K562 (cell line): ENCODE measurements around the gene ZBP1. TPM values are rescaled to one million over a fixed set of nuclear protein-coding genes. Genes with fewer than 3 reads are reported as not detected.

Source experiments
- ATAC-seq: fragments of 200-7000 bp; cut with Tn5 transposase; 3 replicates; pipeline ENCODE4 v1.9.1; 2020; ENCODE audit warnings: moderate library complexity
- BruUV-seq: library from RNA; stranded (reverse); fragments of 400-500 nt; replicated peaks from 2 replicates; lab custom pipeline; 2021; lab: Mats Ljungman, UMichigan
- CTCF ChIA-PET: fragments of 300-600 bp; formaldehyde crosslinking; extraction: SDS; loops from one replicate; lab custom pipeline; 2021; ENCODE audit warnings: low intra/inter-chr PET ratio; lab: Yijun Ruan, JAX
- POLR2A ChIA-PET: fragments of 300-600, 350-650 bp; sonication (Branson Sonifier 250); formaldehyde crosslinking; extraction: SDS; loops from one replicate; lab custom pipeline; 2021; ENCODE audit warnings: antibody characterized with exemption, inconsistent platforms; lab: Yijun Ruan, JAX
- DNase-seq, 4 experiments: peaks; one replicate each; pipeline versions ENCODE4 v3.0.0 to v3.0.0-alpha.2; 2011 to 2018; ENCODE audit warnings: low spot score in 3 of 4, mixed read lengths in 3 of 4; ENCODE audit errors: extremely low read depth in 1 of 4
- FAIRE-seq: peaks from 2 replicates; lab custom pipeline; 2011; peaks lifted over from hg19 to GRCh38; lab: Jason Lieb, UNC
- H2AFZ ChIP-seq: 2 replicates; pipeline ENCODE4 v1.6.0; 2011; ENCODE audit warnings: low read depth, low read length, control low read depth, inconsistent platforms
- H3K27ac ChIP-seq: fragments of 200-600 bp; 3 replicates; pipeline ENCODE4 v1.8.0; 2011; ENCODE audit warnings: low read depth, mild to moderate bottlenecking, control low read depth, inconsistent platforms, low read length, moderate library complexity, mixed read lengths; ENCODE audit errors: extremely low read depth
- H3K27me3 ChIP-seq, 2 experiments: fragments of 300-600 bp in 1 of 2; 2 replicates in 1 of 2; 3 replicates in 1 of 2; pipeline versions ENCODE4 v1.6.0 to v1.8.0; 2011; ENCODE audit warnings: inconsistent platforms in 2 of 2, low read length in 2 of 2, mild to moderate bottlenecking in 1 of 2, mixed read lengths in 1 of 2, moderate library complexity in 1 of 2; ENCODE audit not compliant: control insufficient read depth in 2 of 2, insufficient read depth in 2 of 2
- H3K36me3 ChIP-seq: fragments of 300-600 bp; 3 replicates; pipeline ENCODE4 v1.8.0; 2011; ENCODE audit warnings: mild to moderate bottlenecking, low read length, inconsistent platforms; ENCODE audit not compliant: control insufficient read depth, insufficient read depth
- H3K4me1 ChIP-seq, 2 experiments: fragments of 200-600 bp in 1 of 2; replicated peaks in 1 of 2; 2 replicates in 1 of 2; 3 replicates in 1 of 2; pipeline versions ENCODE4 v1.5.1 to v1.8.0; 2011; ENCODE audit warnings: inconsistent platforms in 2 of 2, low read length in 2 of 2, mild to moderate bottlenecking in 1 of 2, mixed read lengths in 1 of 2, moderate library complexity in 1 of 2; ENCODE audit not compliant: control insufficient read depth in 2 of 2, insufficient read depth in 2 of 2
- H3K4me2 ChIP-seq: 2 replicates; pipeline ENCODE4 v1.6.1; 2011; ENCODE audit warnings: low read length, control low read depth, inconsistent platforms, mixed read lengths; ENCODE audit not compliant: insufficient read depth
- H3K4me3 ChIP-seq: fragments of 200-600 bp; sonication (generic), shearing (Covaris generic); 2 replicates; pipeline ENCODE4 v1.5.1; 2016; ENCODE audit warnings: control low read depth, inconsistent platforms
- H3K79me2 ChIP-seq: fragments of 200-600 bp; 3 replicates; pipeline ENCODE4 v1.8.0; 2011; ENCODE audit warnings: low read length, inconsistent platforms; ENCODE audit not compliant: control insufficient read depth, insufficient read depth
- H3K9ac ChIP-seq, 2 experiments: 2 replicates each; pipeline versions ENCODE4 v1.6.0 to v1.6.1; 2011; ENCODE audit warnings: low read depth in 2 of 2, low read length in 2 of 2, control low read depth in 1 of 2, inconsistent platforms in 1 of 2, mild to moderate bottlenecking in 1 of 2, mixed read lengths in 1 of 2; ENCODE audit not compliant: insufficient read depth in 1 of 2
- H3K9me1 ChIP-seq: one replicate; pipeline ENCODE4 v1.6.0; 2011; ENCODE audit warnings: inconsistent platforms, mild to moderate bottlenecking, low read length, moderate library complexity; ENCODE audit not compliant: control insufficient read depth, insufficient read depth
- H3K9me3 ChIP-seq: replicated peaks from 2 replicates; pipeline ENCODE4 v1.5.1; 2011; ENCODE audit warnings: low read depth, low read length, inconsistent platforms; ENCODE audit not compliant: control insufficient read depth, insufficient read depth
- H4K20me1 ChIP-seq: replicated peaks from 2 replicates; pipeline ENCODE4 v1.6.1; 2011; ENCODE audit warnings: low read length, inconsistent platforms, mixed read lengths; ENCODE audit not compliant: control insufficient read depth, insufficient read depth
- ARNT ChIP-seq, 2 experiments: fragments of 450-650 bp; IDR thresholded peaks; 2 replicates each; pipeline ENCODE4 v1.6.1; 2016; ENCODE audit warnings: mild to moderate bottlenecking in 1 of 2
- ATF1 ChIP-seq, 2 experiments: fragments of 450-650 bp in 1 of 2; IDR thresholded peaks; 2 replicates each; pipeline ENCODE4 v1.6.1; 2016; ENCODE audit warnings: missing compliant biosample characterization in 1 of 2, missing genetic modification characterization in 1 of 2
- ATF7 ChIP-seq: fragments of 450-650 bp; IDR thresholded peaks from 2 replicates; pipeline ENCODE4 v1.7.1; 2014; ENCODE audit warnings: mild to moderate bottlenecking, moderate library complexity
- CREM ChIP-seq: IDR thresholded peaks from 2 replicates; pipeline ENCODE4 v1.6.1; 2014; ENCODE audit warnings: antibody characterized with exemption, low read depth
- HMG20B ChIP-seq: fragments of 250-450 bp; sonication (Bioruptor Pico); IDR thresholded peaks from 2 replicates; pipeline ENCODE4 v1.5.0; 2021; ENCODE audit warnings: mild to moderate bottlenecking
- JUND ChIP-seq, 2 experiments: IDR thresholded peaks; 2 replicates in 1 of 2; 3 replicates in 1 of 2; pipeline ENCODE4 v1.6.1; 2011; ENCODE audit warnings: borderline replicate concordance in 2 of 2, low read depth in 2 of 2, low read length in 2 of 2, improper control_type of control experiment in 1 of 2, missing biosample characterization in 1 of 2, missing genetic modification characterization in 1 of 2, missing genetic modification reagents in 1 of 2
- POLR2AphosphoS5 ChIP-seq: IDR thresholded peaks from 2 replicates; pipeline ENCODE4 v1.6.1; 2011; ENCODE audit warnings: mild to moderate bottlenecking, low read depth, low read length, moderate library complexity; ENCODE audit not compliant: control insufficient read depth, insufficient read depth
- RFX1 ChIP-seq: fragments of 450-650 bp; IDR thresholded peaks from 2 replicates; pipeline ENCODE4 v1.6.1; 2016; ENCODE audit warnings: mild to moderate bottlenecking, moderate library complexity
- SREBF2 ChIP-seq: sonication (generic); formaldehyde crosslinking; IDR thresholded peaks from 2 replicates; pipeline ENCODE4 v1.4.0; 2020; ENCODE audit warnings: mild to moderate bottlenecking, missing genetic modification reagents
- TCF7L2 ChIP-seq: fragments of 150-350 bp; IDR thresholded peaks from 2 replicates; pipeline ENCODE4 v1.6.1; 2016; ENCODE audit warnings: low read depth, mild to moderate bottlenecking, low read length, moderate library complexity
- WGBS: fragments of 100-300 bp; shearing (Covaris generic); methylation state at CpG from one replicate; pipeline ENCODE4 v1.1.6; 2016; ENCODE audit warnings: low coverage, mixed read lengths; ENCODE audit not compliant: insufficient coverage; ENCODE audit errors: missing lambda C conversion rate; 5-methylcytosine and 5-hydroxymethylcytosine counted together
- in situ Hi-C: fragments of 300-500 bp; cut with MboI; formaldehyde crosslinking; loops from 4 replicates; pipeline ENCODE4 v1.15.0; 2018; ENCODE audit warnings: inconsistent platforms, mixed read lengths
- intact Hi-C: fragments of 100-400 bp; cut with micrococcal nuclease; formaldehyde crosslinking; loops from 2 replicates; pipeline ENCODE4 v1.14.2; 2022
- polyA plus RNA-seq, 8 experiments: library from polyadenylated mRNA; depleted of rRNA in 4 of 8; stranded (reverse) in 5 of 8; unstranded in 3 of 8; fragments of >200 nt; fragmentation: Nextera tagmentation in 2 of 8; fragmentation: Illumina TruSeq in 1 of 8; extraction: Ambion mirVana in 2 of 8; extraction: Trizol in 1 of 8; gene quantifications; 2 replicates each; pipeline versions ENCODE4 v1.2.1 to v1.2.3, GENCODE V29; 2011 to 2014; ENCODE audit warnings: inconsistent platforms in 1 of 8, missing spikeins in 1 of 8
- total RNA-seq, 7 experiments: library from RNA; depleted of rRNA in 6 of 7; stranded (reverse); fragments of >200 nt in 6 of 7; fragmentation: Illumina TruSeq in 2 of 7; extraction: Trizol in 2 of 7; gene quantifications; 2 replicates each; pipeline versions ENCODE4 v1.2.1 to v1.2.3, GENCODE V29; 2011 to 2021; ENCODE audit warnings: low replicate concordance in 1 of 7
- TF ChIP-seq, protein P1 (sequence below), 2 experiments: fragments of 450-650 bp in 1 of 2; sonication (generic) in 1 of 2; formaldehyde crosslinking in 1 of 2; IDR thresholded peaks in 1 of 2; conservative IDR thresholded peaks in 1 of 2; 2 replicates each; pipeline versions ENCODE4 v1.6.1 to v1.8.1; 2016 to 2023; ENCODE audit warnings: mild to moderate bottlenecking in 2 of 2, moderate library complexity in 2 of 2, inconsistent platforms in 1 of 2, missing genetic modification reagents in 1 of 2

The ZBP1 gene
- total and polyA plus RNA-seq, 9 of the 15 experiments (the other 6 are each of a cell fraction or from before 2014, with no cell fraction given) = not detected

DNA sequence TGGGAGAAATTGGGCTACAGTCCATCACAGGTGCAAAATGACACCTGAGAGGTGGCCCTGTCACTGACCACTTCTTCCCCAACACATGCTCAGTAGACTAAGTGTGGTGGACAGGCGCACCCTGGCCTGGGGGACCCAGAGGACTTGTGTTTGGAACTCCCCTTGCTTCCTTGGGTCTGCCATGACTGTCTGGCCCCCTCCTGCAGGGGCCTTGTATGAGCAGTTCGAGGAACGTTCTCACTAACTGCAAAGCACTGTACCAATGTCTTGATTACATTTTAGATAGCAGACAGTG is 63.3 kb downstream of the ZBP1 start:
- no TSS peak for BruUV-seq
- Histone ChIP-seq H3K4me2 (no peak overlapping the region), H3K27ac (no peak overlapping the region), H4K20me1 (no peaks in the 10 kb centered on the region), H2AFZ (no peak overlapping the region), H3K9ac (no peak overlapping the region), H3K9me3 (no peaks in the 10 kb centered on the region)
- no peak for TF ChIP-seq POLR2AphosphoS5
- TF ChIP-seq ARNT (IDR thresholded peaks at IDR 0.05) = no peak
- TF ChIP-seq SREBF2 (CRISPR knock-in tag) = no peak
- TF ChIP-seq, all 486 proteins: peak for 0
- Histone ChIP-seq H3K79me2 (no peaks in the 10 kb centered on the region), H3K4me1 (peaks cover 24 to 34% of the 10 kb centered on the region in 2 experiments), H3K9me1 (no peaks in the 10 kb centered on the region), H3K36me3 (no peaks in the 10 kb centered on the region), H3K27me3 (no peaks in the 10 kb centered on the region), H3K4me3 (no peak overlapping the region)
- in situ Hi-C loops = no loop called here
- FAIRE-seq = no peak
- intact Hi-C loops = no loop called here
- POLR2A ChIA-PET = no interaction called here
- ATAC-seq = no peak
- 12% methylated on average over 3 of the region's 3 CpGs for WGBS
- CTCF ChIA-PET = no interaction called here
- DNase-seq = no peak

DNA sequence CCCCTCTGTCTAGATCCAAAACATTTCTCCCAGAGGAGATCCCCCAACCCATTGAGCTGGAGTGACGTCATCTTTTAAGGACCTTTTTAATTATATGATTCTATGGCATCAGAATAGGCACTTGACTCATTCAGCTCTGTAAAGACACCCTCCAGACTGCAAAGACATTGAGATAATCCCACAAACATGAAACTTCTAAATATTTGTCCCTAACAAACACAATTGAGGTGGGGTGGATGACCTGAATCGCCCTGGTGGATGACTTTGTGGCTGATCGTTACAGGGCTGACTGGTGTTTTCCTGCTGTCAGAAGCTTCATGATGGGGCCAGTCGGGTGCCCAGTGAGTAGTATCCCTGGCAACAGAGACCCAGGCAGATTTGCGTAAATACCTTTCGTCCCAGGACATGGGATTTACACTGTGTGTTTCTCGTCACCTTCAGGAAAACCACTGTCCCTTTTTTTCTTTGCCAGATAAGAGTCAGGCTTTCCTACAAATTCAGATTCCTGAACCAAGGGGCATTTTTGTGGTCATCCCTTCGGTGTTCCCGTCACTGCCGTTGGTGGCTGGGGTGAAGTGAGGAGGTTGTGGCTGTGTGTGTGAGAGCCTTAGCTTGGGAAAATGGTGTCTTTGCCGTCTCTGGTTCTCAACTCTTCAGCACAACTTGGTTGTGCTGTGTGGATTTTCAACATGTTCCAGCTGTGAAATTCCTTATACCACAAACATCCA is 64.6 kb downstream of the ZBP1 start:
- BruUV-seq = no TSS peak
- H2AFZ ChIP-seq = peak overlapping the region; percentile 78
- no peaks in the 10 kb centered on the region for H3K79me2 ChIP-seq
- ChIA-PET POLR2A (interaction anchor here (1.4 to 2.2 kb wide), 2 partner anchors 9 to 15 kb away, joined by 5 to 6 read pairs; no protein-coding TSS in a partner anchor), CTCF (interaction anchor here (0.6 kb wide), 1 partner anchor 223 kb away, joined by 3 read pairs; no protein-coding TSS in a partner anchor)
- H3K4me1 ChIP-seq = peaks cover 17 to 26% of the 10 kb centered on the region in 2 experiments
- intact Hi-C loops (no loop called here), in situ Hi-C loops (no loop called here)
- TF ChIP-seq HMG20B (CRISPR knock-in tag) (no peak), TCF7L2 (no peak), JUND (IDR thresholded peaks at IDR 0.05; ENCODE audit: borderline replicate concordance, low read depth, low read length) (no peak), JUND (tag; IDR thresholded peaks at IDR 0.05; ENCODE audit: borderline replicate concordance, low read depth, low read length) (peak; percentile 64; the same call in 1 of the 3 replicates), CREM (peak; percentile 62), ATF7 (peak; percentile 89), RFX1 (0 out of 2 replicates have a peak, but pooled peaks have one; percentile 20), ATF1 (CRISPR knock-in tag; IDR thresholded peaks at IDR 0.05) (no peak), ATF1 (tag; IDR thresholded peaks at IDR 0.05) (peak; percentile 70)
- TF ChIP-seq, protein P1, sequence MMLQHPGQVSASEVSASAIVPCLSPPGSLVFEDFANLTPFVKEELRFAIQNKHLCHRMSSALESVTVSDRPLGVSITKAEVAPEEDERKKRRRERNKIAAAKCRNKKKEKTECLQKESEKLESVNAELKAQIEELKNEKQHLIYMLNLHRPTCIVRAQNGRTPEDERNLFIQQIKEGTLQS (IDR thresholded peaks at IDR 0.05) = peak; percentile 92
- TF ChIP-seq, protein P1 (CRISPR knock-in tag; conservative IDR thresholded peaks at IDR 0.05) = no peak
- no peaks in the 10 kb centered on the region for H3K36me3 ChIP-seq
- no peak for FAIRE-seq
- no peak overlapping the region for H3K27ac ChIP-seq
- 0 out of 5 replicates have a peak, but pooled peaks cover 0 to 2% of the 10 kb centered on the region in 2 experiments for H3K27me3 ChIP-seq
- no peaks in the 10 kb centered on the region for H3K9me1 ChIP-seq
- no peak overlapping the region for H3K9ac ChIP-seq
- DNase-seq = no peak
- no peak overlapping the region for H3K4me3 ChIP-seq
- H3K9me3 ChIP-seq = no peaks in the 10 kb centered on the region
- H3K4me2 ChIP-seq = no peak overlapping the region
- no peaks in the 10 kb centered on the region for H4K20me1 ChIP-seq
- 47% methylated on average over 11 of the region's 11 CpGs for WGBS
- no peak for ATAC-seq
